Neutrophil (primary cell): ENCODE results near the gene TP53RK.

Source experiments
- H3K27ac ChIP-seq: fragments of 200-600 bp; sonication (generic); 2 replicates; pipeline ENCODE4 v1.5.1; 2016; ENCODE audit warnings: mild to moderate bottlenecking, moderate library complexity
- H3K27me3 ChIP-seq: fragments of 200-600 bp; sonication (generic); 2 replicates; pipeline ENCODE4 v1.6.0; 2016; ENCODE audit warnings: mild to moderate bottlenecking
- H3K36me3 ChIP-seq: fragments of 200-600 bp; sonication (generic); 2 replicates; pipeline ENCODE4 v1.5.1; 2017
- H3K4me1 ChIP-seq, 2 experiments: fragments of 200-600 bp in 1 of 2; sonication (generic) in 1 of 2; 1 replicate in 1 of 2; 2 replicates in 1 of 2; pipeline versions ENCODE4 v1.5.1 to v1.6.1; 2013 to 2016; ENCODE audit warnings: low read depth in 1 of 2, low read length in 1 of 2, mild to moderate bottlenecking in 1 of 2, moderate library complexity in 1 of 2; ENCODE audit not compliant: control insufficient read depth in 1 of 2, insufficient read depth in 1 of 2
- H3K4me3 ChIP-seq, 2 experiments: fragments of 200-600 bp in 1 of 2; sonication (generic) in 1 of 2; 1 replicate in 1 of 2; 2 replicates in 1 of 2; pipeline ENCODE4 v1.5.1; 2013 to 2016; ENCODE audit warnings: low read depth in 1 of 2, low read length in 1 of 2, mild to moderate bottlenecking in 1 of 2, moderate library complexity in 1 of 2
- H3K9me3 ChIP-seq: fragments of 200-600 bp; sonication (generic); 2 replicates; pipeline ENCODE4 v1.5.1; 2016
- TF ChIP-seq, protein P1 (sequence below): fragments of 200-600 bp; sonication (generic); IDR thresholded peaks from 2 replicates; pipeline ENCODE4 v1.5.1; 2016; ENCODE audit warnings: antibody characterized with exemption

TP53RK gene

DNA sequence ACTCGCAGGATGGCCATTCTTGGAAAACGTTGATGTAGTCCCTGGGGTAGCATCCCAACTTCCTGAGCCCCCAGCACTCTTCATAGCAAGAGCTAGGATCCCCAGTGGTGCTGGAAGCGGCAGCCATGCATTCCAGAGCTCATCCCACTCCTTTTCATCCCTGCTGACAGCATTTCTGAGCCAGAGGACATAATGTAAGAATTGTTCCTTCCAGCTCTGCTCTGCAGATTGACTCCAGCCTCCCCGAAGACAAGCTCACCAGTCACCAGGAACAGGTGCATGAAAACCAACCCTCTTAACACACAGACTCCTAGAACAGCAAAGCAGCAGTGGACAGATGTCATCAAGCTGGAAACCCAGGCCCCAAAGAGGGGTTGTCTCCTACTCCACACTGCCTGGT is 41.8 kb downstream of the TP53RK start:
- Histone ChIP-seq H3K4me3 (no peak overlapping the region), H3K36me3 (no peaks in the 10 kb centered on the region), H3K9me3 (no peaks in the 10 kb centered on the region), H3K27ac (no peak overlapping the region), H3K4me1 (no peaks in the 10 kb centered on the region), H3K27me3 (peaks cover 65% of the 10 kb centered on the region)
- TF ChIP-seq, protein P1, sequence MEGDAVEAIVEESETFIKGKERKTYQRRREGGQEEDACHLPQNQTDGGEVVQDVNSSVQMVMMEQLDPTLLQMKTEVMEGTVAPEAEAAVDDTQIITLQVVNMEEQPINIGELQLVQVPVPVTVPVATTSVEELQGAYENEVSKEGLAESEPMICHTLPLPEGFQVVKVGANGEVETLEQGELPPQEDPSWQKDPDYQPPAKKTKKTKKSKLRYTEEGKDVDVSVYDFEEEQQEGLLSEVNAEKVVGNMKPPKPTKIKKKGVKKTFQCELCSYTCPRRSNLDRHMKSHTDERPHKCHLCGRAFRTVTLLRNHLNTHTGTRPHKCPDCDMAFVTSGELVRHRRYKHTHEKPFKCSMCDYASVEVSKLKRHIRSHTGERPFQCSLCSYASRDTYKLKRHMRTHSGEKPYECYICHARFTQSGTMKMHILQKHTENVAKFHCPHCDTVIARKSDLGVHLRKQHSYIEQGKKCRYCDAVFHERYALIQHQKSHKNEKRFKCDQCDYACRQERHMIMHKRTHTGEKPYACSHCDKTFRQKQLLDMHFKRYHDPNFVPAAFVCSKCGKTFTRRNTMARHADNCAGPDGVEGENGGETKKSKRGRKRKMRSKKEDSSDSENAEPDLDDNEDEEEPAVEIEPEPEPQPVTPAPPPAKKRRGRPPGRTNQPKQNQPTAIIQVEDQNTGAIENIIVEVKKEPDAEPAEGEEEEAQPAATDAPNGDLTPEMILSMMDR, result no peak

DNA sequence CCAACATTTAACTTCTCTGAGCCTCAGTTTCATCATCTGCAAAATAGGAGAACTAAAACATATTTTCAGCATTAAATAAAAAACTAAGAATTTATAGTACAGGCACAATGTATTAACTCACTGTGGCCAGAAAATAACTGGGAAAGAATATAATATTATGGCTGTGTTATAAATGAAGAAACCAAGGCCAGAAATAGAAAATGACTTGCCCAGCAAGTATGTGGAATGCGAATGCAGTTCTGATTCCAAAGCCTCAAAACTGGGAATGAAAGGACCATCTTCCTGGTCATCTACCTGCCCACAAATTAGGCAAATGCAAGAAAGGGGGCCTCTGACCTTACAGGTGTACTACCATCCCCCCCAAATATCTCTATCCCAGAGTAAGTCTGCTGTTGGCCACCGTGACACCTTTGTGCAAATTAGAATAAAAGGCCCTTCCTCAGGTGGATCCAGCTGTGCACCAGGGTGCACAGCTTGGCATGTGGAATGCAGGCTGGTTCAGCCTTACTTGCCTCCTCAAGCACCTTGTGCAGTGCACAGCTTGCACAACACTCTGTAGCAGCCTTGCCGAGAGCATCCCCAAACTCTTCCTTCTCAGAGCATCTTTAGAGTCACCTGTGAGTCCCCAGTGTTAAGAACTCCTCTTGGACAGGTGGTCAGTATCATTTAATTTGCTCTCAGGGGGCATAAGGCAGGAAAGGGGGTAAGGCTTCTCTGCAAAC is 42.4 kb downstream of the TP53RK start:
- H3K4me1 ChIP-seq, result no peaks in the 10 kb centered on the region
- no peak overlapping the region for H3K4me3 ChIP-seq
- no peak overlapping the region for H3K27ac ChIP-seq
- H3K9me3 ChIP-seq, result no peaks in the 10 kb centered on the region
- no peaks in the 10 kb centered on the region for H3K36me3 ChIP-seq
- TF ChIP-seq, protein P1, result no peak
- H3K27me3 ChIP-seq, result peaks cover 58% of the 10 kb centered on the region

DNA sequence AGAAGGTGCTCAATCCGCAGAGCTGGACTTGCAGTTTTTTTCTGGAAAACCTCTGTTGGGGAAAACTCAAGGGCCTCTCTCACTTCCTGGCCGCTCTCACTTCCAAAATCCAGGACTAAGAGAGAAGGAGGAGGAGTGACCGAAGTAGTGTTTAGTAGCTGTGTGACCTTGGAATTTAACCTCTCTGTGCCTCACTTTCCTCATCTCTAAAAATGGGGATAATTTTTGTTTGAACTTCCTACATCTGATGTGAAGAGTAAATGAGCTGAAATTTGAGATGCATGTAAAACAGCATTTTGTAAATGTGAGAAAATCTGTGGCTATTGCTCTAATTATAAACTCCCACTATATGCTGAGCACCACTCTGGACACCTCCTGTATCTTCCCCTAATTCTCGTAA is 43.1 kb downstream of the TP53RK start:
- H3K27me3 ChIP-seq, result peaks cover 52% of the 10 kb centered on the region
- TF ChIP-seq, protein P1, result no peak
- no peaks in the 10 kb centered on the region for H3K9me3 ChIP-seq
- H3K27ac ChIP-seq, result no peak overlapping the region
- H3K36me3 ChIP-seq, result no peaks in the 10 kb centered on the region
- no peaks in the 10 kb centered on the region for H3K4me1 ChIP-seq
- H3K4me3 ChIP-seq, result no peak overlapping the region

GRCh38 chr20:46644733-46645132 is 44.5 kb downstream of the TP53RK start:
- H3K27me3 ChIP-seq, result peaks cover 38% of the 10 kb centered on the region

DNA sequence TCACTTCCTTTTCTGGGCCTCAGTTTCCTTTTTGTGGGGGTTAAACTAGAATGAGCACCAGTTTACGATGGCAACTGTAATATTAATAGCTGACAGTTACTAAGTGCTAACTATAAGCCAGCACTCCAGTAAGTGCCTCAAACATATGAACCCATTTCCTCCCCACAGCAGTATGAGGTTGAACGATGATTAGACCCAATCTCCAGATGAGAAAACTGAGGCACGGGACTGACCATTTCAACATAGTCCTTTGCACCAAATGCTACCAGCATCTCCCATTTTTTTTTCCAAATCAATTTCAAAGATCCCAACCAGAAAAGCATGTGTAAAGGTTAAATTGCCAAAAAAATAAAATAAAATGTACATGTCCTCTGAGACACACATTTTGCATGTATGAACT is 45.1 kb downstream of the TP53RK start:
- Histone ChIP-seq H3K27me3 (peaks cover 32% of the 10 kb centered on the region), H3K4me3 (no peak overlapping the region), H3K36me3 (no peaks in the 10 kb centered on the region), H3K9me3 (no peaks in the 10 kb centered on the region), H3K4me1 (no peaks in the 10 kb centered on the region), H3K27ac (no peak overlapping the region)
- TF ChIP-seq, protein P1, result no peak

More at GRCh38 chr20:46644733-46645132, 44.5 kb downstream of the TP53RK start:
- no peak overlapping the region for H3K27ac ChIP-seq
- no peaks in the 10 kb centered on the region for H3K4me1 ChIP-seq
- H3K36me3 ChIP-seq, result no peaks in the 10 kb centered on the region
- H3K9me3 ChIP-seq, result no peaks in the 10 kb centered on the region
- TF ChIP-seq, protein P1, result no peak
- no peak overlapping the region for H3K4me3 ChIP-seq
